Astrocyte of the cerebellum (primary cell): ENCODE results near the gene MATCAP1.

Source experiments
- DNase-seq: peaks from one replicate; pipeline ENCODE4 v3.0.0-alpha.2; 2011; ENCODE audit warnings: low read depth
- H3K4me3 ChIP-seq: 2 replicates; pipeline ENCODE4 v1.5.1; 2011; ENCODE audit warnings: mild to moderate bottlenecking, low read depth, low read length, moderate library complexity
- in situ Hi-C: cut with HindIII; loops from 2 replicates; pipeline ENCODE4 v1.10.0; 2017; ENCODE audit warnings: low sequenced_read_pairs
- TF ChIP-seq, protein P1 (sequence below): IDR thresholded peaks from 2 replicates; pipeline ENCODE4 v1.5.1; 2012; ENCODE audit warnings: low read length, low read depth, moderate library complexity, mild to moderate bottlenecking; ENCODE audit errors: missing control alignments

Gene MATCAP1

DNA sequence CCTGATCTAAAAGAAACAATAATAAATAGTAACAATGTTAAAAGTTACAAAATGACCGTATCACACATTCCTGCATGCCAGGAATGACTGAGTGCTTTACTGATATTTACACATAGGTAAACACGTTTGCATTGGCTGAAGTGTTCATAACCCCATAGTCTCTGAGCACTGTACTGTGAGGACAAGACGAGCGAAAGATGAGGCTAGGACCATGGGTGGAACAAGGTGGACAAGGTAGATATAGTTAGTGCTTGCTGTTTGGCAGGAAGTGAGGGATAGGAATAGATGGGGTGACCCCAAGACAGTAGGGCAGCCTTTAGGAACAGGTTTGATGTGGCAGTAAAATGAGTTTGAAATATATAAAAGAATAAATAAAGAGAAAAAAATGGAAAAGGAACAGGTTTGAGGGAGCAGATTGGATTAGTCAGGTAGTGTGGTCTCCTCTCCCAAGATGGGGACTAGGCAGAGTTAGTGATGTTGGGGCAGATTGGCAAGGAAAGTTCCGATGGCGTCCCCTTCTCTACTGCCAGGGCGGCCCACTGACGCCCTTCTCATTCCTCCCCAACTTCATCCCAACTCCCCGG, 7.7 kb upstream of the MATCAP1 start:
- in situ Hi-C loops = no loop called here
- TF ChIP-seq, protein P1, sequence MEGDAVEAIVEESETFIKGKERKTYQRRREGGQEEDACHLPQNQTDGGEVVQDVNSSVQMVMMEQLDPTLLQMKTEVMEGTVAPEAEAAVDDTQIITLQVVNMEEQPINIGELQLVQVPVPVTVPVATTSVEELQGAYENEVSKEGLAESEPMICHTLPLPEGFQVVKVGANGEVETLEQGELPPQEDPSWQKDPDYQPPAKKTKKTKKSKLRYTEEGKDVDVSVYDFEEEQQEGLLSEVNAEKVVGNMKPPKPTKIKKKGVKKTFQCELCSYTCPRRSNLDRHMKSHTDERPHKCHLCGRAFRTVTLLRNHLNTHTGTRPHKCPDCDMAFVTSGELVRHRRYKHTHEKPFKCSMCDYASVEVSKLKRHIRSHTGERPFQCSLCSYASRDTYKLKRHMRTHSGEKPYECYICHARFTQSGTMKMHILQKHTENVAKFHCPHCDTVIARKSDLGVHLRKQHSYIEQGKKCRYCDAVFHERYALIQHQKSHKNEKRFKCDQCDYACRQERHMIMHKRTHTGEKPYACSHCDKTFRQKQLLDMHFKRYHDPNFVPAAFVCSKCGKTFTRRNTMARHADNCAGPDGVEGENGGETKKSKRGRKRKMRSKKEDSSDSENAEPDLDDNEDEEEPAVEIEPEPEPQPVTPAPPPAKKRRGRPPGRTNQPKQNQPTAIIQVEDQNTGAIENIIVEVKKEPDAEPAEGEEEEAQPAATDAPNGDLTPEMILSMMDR = no peak
- peak overlapping the region; percentile 96 for H3K4me3 ChIP-seq
- no peak for DNase-seq

DNA sequence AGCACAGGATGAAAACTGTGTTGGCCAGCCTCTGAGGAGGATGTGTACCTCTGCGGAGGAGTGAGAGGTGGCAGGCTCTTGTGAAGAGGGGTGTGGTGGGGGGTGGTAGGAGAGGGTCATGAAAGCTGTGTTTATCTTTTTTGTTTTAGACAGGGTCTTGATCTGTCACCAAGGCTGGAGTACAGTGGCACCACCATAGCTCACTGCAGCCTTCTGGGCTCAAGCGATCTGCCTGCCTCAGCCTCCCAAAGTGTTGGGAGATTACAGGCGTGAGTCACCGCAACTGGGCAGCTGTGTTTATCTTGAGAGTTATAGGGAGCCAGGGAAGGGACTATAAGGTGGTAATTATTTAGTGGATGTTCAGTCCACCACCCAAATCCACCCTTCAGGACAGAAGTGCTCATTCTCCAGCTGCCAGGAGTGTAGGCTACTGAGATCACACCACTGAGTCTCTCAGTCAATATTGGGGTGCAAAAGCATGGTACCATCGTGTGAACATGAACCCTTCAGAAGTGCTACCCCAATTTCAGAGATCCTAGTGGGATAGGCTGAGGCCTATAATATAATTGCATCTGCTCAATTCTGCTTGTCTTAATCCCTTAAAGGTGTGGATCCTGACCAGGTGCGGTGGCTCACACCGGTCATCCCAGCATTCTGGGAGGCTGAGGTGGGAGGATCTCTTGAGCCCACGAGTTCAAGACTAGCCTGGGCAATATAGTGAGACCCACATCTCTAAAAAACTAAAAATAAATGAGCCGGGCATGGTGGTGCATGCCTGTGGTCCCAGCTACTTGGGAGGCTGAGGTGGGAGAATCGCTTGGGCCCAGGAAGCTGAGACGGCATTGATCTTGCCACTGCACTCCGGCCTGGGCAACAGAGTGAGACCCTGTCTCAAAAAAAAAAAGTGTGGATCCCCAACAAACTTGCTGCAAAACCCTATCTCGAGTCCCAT, 7.0 kb upstream of the MATCAP1 start:
- H3K4me3 ChIP-seq = no peak overlapping the region
- TF ChIP-seq, protein P1 = no peak
- in situ Hi-C loops = no loop called here
- no peak for DNase-seq

DNA sequence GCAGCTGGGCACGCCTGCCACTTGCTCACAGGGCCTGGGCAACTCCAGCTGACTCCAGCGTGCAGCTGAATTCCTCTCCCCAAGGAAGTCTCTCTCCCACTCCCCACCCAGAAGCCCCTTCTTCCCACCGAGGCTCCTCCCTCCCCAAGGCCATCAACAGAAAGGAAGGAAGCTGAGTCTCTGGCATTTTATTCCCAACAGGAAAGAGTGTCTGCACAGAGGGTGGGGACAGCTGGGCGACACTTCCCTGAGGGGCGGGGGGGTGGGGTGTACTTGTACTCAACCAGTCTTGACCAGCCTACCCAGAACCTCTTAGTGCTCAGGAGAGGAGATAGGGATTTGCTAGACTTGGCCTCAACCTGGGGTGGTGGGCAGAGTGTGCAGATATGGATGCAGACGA, 6.3 kb upstream of the MATCAP1 start, which contains the start of gene EXOC3L1:
Gene EXOC3L1 (minus strand): TSS at position 96 of the 400 bp plus-strand sequence. CDS start 460 bp downstream, outside the sequence.
- DNase-seq = no peak
- TF ChIP-seq, protein P1 = no peak
- in situ Hi-C loops = no loop called here
- no peak within 1 kb of the TSS for H3K4me3 ChIP-seq

DNA sequence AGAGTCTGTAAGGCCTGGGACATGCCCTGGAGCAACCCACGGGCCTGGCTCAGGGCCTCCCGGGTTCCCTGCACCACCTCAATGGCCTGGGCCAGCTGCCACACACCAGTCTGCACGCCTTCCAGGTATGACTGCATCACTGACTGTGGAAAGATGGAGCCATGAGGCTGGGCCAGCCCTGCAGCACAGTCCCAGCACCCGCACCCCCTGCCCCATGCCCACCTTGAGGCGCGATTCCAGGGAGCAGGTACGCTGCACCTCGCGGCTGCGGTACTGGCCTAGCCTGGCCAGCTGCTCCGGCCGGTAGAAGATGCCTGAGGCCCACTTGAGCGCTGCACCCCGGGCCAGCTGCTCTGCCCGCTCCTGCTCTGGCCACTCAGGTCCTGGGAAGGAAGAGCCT, 5.0 kb upstream of the MATCAP1 start:
- no peak for DNase-seq
- in situ Hi-C loops = no loop called here
- TF ChIP-seq, protein P1 = no peak
- H3K4me3 ChIP-seq = no peak overlapping the region

DNA sequence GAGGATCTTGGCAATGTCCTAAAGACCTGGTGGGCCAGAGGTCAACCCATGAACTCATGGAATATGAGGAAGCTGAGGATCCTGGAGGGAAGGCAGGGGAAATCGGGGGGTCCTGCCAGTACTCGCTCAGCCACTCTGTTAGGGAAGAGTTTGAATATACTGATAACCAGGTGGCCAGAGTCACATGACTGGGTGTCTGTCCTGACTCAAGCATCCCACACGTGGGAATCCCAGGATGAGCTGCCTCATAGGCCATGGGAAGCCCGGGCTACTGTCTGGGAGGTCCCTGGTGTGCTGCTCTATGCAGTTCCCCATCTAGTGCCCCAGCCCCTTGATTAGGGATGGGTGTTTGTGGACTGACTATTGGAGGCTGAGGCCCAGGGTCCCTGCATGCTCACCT, 4.6 kb upstream of the MATCAP1 start:
- DNase-seq = no peak
- in situ Hi-C loops = no loop called here
- TF ChIP-seq, protein P1 = no peak
- no peak overlapping the region for H3K4me3 ChIP-seq

DNA sequence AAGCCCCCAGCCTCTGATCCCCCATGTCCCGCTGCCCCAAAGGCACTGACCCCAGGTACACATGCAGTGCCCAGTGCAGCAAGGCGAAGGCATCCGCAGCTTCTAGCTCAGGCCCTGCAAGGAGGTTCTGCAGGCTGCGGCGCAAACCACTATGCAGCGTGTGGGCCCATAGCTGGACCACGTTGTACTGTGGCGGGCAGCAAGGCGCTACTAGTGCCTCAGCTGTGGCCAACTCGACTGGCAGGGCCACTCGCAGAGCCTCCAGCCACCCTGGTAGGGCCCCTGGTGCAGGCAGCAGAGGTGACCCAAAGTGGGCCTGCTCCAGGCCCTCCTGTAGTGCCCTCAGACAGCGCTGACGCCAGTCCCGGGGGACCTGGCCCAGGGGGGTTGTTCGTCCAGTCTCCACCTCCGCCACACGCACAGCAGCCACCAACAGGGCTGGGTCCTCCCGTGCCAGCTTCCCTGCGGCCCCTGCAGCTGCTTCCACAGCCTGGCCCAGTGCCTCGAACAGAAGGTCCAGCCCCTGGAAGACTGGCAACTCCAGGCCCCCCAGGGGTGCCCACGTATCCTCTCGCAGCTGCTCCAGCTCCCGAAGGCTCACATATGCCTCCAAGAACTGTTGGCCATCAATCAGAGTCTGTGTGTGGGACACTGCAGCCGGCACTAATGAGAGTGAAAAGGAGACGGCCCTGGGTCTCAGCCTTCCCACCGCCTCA, 3.6 kb upstream of the MATCAP1 start:
- DNase-seq = no peak
- H3K4me3 ChIP-seq = no peak overlapping the region
- TF ChIP-seq, protein P1 = no peak
- in situ Hi-C loops = no loop called here
